OCI-LY1 (cell line): ENCODE data around the gene ME3.

Experiments
- CTCF ChIP-seq: fragments of 200-600 bp; sonication (generic), shearing (Covaris generic); IDR thresholded peaks from 2 replicates; pipeline ENCODE4 v1.5.1; 2017; ENCODE audit warnings: mild to moderate bottlenecking, antibody characterized with exemption, low read length, moderate library complexity, mixed read lengths
- EZH2 ChIP-seq: fragments of 200-600 bp; sonication (generic), shearing (Covaris generic); IDR thresholded peaks from 2 replicates; pipeline ENCODE4 v1.8.0; 2017; ENCODE audit warnings: borderline replicate concordance, mixed run types, mild to moderate bottlenecking, antibody characterized with exemption, low read length, moderate library complexity, mixed read lengths

DNA sequence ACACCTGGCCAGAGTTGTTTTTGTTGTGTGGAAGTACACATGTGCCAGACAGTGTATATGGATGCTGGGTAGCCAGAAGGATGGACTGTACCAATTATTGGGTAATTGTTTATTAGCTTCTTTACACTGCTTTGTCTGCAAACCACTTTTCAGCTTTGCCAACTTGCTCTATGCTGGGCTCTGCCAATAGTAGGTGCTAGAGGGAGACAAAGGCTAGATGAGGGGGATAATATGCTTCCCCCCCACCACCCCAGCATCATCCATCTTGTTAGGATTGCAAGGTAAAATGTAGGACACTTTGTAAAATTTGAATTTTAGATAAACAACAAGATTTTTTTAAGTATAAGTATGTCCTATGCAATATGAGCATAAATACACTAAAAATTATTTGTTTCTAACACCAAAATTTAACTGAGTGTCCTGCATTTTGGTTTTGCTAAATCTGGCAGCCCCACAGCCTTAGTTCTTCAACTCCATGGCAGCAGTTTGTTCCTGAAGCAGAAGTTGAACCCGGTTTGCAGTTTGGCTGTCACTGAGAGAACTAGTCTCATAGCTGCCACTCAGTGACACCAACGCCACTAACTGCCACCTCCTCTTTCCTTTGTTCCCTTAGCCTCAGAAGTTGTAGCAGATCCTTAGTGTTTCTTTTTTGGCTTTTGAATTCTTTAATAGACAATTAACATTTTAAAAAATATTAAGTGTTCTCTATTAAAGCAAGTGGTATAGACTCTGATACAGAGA is 219.0 kb downstream of the ME3 start:
- TF ChIP-seq CTCF (0 out of 2 replicates have a peak, but pooled peaks have one; percentile 9), EZH2 (no peak)
